ENCODE measurements around the gene DGKD. TPM values are rescaled to one million over a fixed set of nuclear protein-coding genes. Genes with fewer than 3 reads are reported as not detected.

The DGKD gene
- total RNA-seq, 3 donors from 2014 or later, result 17.1 to 41.3 (median 37.3) TPM

GRCh38 chr2:233414777-233415570, 60.7 kb downstream of the DGKD start:
- H3K27me3 ChIP-seq, result no peaks in the 10 kb centered on the region
- intact Hi-C loops (cut with DNase I; ENCODE audit: low total_unique reads), result no loop called here
- peaks cover 0 to 7% of the 10 kb centered on the region in 2 donors for H3K4me1 ChIP-seq
- H3K36me3 ChIP-seq, result no peaks in the 10 kb centered on the region
- H3K9me3 ChIP-seq, result peaks cover 0 to 14% of the 10 kb centered on the region in 2 donors
- no peak overlapping the region for H3K4me3 ChIP-seq
- peak in 1 of 2 donors; percentile 71 for DNase-seq (ENCODE audit: low spot score in 2 of 2)
- TF ChIP-seq CTCF (IDR thresholded peaks at IDR 0.05) (no peak), POLR2A (IDR thresholded peaks at IDR 0.05) (no peak), POLR2AphosphoS5 (IDR thresholded peaks at IDR 0.05) (no peak)
- peak overlapping the region; percentile 64 to 79 for H3K27ac ChIP-seq

- intact Hi-C loops (cut with DNase I; ENCODE audit: low total_unique reads), result no loop called here
- Histone ChIP-seq H3K27ac (no peak overlapping the region), H3K27me3 (no peaks in the 10 kb centered on the region), H3K9me3 (peaks cover 0 to 9% of the 10 kb centered on the region in 2 donors), H3K4me3 (no peak overlapping the region), H3K36me3 (no peaks in the 10 kb centered on the region), H3K4me1 (peaks cover 0 to 7% of the 10 kb centered on the region in 2 donors)
- DNase-seq (ENCODE audit: low spot score in 2 of 2), result no peak
- TF ChIP-seq POLR2A (IDR thresholded peaks at IDR 0.05) (no peak), POLR2AphosphoS5 (IDR thresholded peaks at IDR 0.05) (no peak), CTCF (IDR thresholded peaks at IDR 0.05) (no peak)
These were observed 61.9 kb downstream of the DGKD start for GRCh38 chr2:233416199-233416598.

- no peak for TF ChIP-seq CTCF (IDR thresholded peaks at IDR 0.05)
- no peak for TF ChIP-seq POLR2AphosphoS5 (IDR thresholded peaks at IDR 0.05)
- no peak for TF ChIP-seq POLR2A (IDR thresholded peaks at IDR 0.05)
- H3K27me3 ChIP-seq, result no peaks in the 10 kb centered on the region
- DNase-seq (ENCODE audit: low spot score in 2 of 2), result no peak
- H3K27ac ChIP-seq, result no peak overlapping the region
- H3K36me3 ChIP-seq, result no peaks in the 10 kb centered on the region
- no peak overlapping the region for H3K4me3 ChIP-seq
- intact Hi-C loops (cut with DNase I; ENCODE audit: low total_unique reads), result no loop called here
- peaks cover 0 to 4% of the 10 kb centered on the region in 2 donors for H3K9me3 ChIP-seq
- peaks cover 0 to 7% of the 10 kb centered on the region in 2 donors for H3K4me1 ChIP-seq
These were observed 62.4 kb downstream of the DGKD start for GRCh38 chr2:233416706-233417105.

- intact Hi-C loops (cut with DNase I; ENCODE audit: low total_unique reads), result no loop called here
- Histone ChIP-seq H3K27me3 (no peaks in the 10 kb centered on the region), H3K9me3 (no peaks in the 10 kb centered on the region), H3K4me1 (peaks cover 0 to 7% of the 10 kb centered on the region in 2 donors), H3K4me3 (no peak overlapping the region), H3K27ac (no peak overlapping the region), H3K36me3 (no peaks in the 10 kb centered on the region)
- TF ChIP-seq CTCF (IDR thresholded peaks at IDR 0.05) (no peak), POLR2A (IDR thresholded peaks at IDR 0.05) (no peak), POLR2AphosphoS5 (IDR thresholded peaks at IDR 0.05) (no peak)
- DNase-seq (ENCODE audit: low spot score in 2 of 2), result no peak
These were observed 63.0 kb downstream of the DGKD start for GRCh38 chr2:233417282-233417681.

- intact Hi-C loops (cut with DNase I; ENCODE audit: low total_unique reads), result no loop called here
- Histone ChIP-seq H3K36me3 (no peaks in the 10 kb centered on the region), H3K9me3 (no peaks in the 10 kb centered on the region), H3K4me1 (peaks cover 0 to 7% of the 10 kb centered on the region in 2 donors), H3K27ac (peak overlapping the region in 1 of 2 donors; percentile 48), H3K4me3 (no peak overlapping the region), H3K27me3 (no peaks in the 10 kb centered on the region)
- TF ChIP-seq POLR2AphosphoS5 (IDR thresholded peaks at IDR 0.05), result no peak
- TF ChIP-seq CTCF (IDR thresholded peaks at IDR 0.05), result no peak
- no peak for TF ChIP-seq POLR2A (IDR thresholded peaks at IDR 0.05)
- no peak for DNase-seq (ENCODE audit: low spot score in 2 of 2)
These were observed 63.9 kb downstream of the DGKD start for GRCh38 chr2:233418052-233418760.
